Fibroblast of skin of back (primary cell): ENCODE results near the gene SEL1L.
A peak's percentile ranks its signal among the peaks of the same experiment; 100 is the strongest.
"Not testable (repeated sequence)": the region's sequence is repeated elsewhere in the genome, so short reads cannot be mapped to it uniquely, and the experiment has no call there.

Source experiments
- DNase-seq: peaks from one replicate; pipeline ENCODE4 v3.0.0-alpha.2; 2013

The SEL1L gene

DNA sequence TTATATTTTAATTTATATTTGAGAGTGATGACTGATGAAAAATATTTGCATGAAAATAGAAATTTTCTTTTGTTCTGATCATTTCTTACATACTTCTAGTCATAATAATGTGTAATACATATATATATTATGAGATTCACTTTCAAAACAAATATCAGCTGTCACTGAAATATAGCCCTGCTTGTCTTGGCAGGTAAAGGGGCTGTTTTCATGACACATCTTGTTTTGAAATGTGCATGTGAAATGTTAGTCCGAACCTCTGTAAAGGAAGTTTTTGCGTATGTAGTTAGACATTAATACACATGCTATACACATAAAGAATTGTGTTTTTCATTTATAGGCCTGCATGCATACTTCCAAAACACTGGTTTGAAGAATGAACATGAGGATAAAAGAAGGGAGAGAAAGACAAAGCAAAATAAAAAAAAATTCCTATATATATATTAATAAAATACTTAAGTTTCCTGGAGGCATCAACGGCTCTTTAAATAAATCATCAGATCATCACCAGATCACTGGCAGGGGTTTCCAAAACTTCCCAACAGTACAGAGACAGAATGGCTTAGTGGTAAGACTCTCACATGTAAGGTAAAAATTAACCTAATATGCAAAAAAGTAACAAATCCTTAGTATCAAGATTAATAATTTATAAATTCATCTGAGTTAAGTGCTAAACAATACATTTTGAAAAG, 60.1 kb downstream of the SEL1L start:
- DNase-seq: no peak

DNA sequence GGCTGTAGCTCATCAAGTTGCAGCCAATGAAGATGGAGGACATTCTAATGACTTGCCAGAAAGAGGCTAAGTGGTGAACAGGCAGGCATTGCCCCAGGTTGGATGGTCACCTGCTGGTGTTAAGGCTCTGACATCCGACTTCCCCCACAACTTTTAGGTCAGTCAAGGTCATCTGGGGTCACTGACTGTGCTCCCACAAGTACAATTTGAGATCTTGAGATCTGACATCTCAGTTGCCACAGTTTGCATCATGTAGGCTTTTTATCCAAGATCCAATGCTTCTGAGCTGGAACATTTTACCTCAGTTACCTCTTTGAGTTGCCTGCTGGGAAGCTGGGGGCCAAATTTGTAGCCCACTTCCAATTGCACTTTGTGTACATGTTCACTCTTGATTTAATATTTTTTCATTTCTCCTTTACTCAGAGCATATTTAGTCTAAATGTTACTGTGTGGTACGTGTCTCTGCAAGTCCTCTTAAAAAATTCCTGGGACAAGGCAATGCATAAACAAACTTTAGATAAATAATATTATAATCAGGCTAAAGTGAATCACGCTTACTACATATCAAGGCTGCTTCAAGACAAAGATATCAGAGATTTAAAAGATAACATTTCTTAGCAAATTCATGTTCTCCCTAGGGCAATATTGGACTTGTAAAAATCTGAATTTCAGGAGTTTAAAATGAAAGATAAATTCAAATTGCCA, 61.4 kb downstream of the SEL1L start:
- DNase-seq: no peak

DNA sequence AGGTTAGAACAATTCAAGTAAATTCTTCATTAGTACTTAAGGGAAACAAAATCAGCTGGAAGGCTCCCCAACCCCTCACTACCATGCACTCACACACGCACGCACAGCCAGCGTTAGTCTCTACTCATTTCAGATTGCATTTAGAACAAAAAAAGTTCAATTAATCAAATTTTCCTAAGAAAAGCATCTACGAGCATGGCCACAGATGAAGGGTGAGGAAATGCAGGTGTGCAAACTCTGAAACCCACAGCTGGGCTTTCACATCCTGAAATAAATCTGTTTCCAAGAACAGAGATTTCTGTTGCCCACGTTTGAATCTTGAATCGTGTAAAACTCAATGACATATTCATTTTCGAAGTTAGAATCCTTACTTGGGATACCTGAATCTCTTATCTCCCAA, 62.6 kb downstream of the SEL1L start:
- DNase-seq: no peak

DNA sequence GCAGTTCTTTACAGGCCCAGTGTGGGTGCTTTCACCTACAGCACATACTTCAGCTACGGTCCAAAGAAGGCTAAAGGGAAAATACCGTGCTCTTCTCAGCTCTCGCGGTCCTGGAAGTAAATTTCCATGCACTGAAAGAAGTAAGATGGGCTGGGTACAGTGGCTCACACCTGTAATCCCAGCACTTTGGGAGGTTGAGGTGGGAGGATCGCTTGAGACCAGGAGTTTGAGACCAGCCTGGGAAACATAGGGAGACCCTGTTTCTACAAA, 63.2 kb downstream of the SEL1L start:
- DNase-seq: not testable (repeated sequence)

DNA sequence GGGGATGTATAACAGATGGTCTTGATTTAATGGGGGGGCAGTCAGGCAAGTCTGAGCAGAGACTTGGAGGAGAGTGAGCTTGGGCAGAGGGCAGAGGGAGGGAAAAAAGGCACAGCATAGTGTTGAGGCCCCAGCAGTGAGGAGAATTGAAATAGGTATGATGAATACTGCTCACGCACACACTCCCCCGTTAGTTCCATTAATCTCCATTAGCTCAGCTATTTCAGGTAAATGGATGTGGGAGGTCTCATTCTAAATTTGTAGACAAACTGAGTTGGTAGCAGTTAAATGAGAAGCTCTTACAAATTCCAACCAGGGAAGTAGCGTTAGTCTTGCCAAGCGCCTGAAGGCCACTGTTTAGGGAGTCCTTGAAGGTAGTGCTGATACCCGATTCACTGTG, 66.8 kb downstream of the SEL1L start:
- DNase-seq: no peak

DNA sequence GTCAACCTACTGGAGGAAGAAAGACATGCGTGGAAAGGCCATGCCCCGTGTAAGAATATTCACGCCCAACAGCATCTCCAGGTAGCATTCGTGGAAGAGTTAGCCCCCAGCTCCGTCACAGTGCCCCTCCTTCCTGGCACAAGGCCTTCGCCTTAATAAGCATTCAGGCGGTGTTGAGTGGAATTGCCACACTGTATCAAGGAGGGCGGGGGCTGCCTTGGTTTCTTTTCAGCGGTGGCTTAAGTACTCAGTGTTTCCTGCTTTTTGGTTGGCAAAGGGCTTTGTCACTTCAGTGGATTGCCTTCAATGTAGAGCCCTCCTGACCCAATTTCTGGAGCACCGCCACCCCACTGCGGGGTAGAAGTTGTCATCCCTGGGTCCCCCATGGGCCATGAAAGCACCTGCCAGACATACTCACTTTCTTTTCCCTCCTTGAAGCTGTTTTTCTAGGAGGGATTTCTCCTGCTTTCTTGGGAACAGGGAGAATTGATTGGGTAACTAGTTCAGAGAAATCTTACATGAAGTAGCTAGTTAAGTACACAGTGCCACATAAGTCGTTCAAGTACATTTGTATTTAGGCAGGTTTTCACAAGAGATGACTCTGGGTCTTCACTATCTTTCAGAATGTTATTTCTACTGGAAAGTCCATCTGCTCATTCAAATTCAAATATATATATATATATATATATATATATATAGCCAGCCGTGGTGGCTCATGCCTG, 68.0 kb downstream of the SEL1L start:
- DNase-seq: no peak

DNA sequence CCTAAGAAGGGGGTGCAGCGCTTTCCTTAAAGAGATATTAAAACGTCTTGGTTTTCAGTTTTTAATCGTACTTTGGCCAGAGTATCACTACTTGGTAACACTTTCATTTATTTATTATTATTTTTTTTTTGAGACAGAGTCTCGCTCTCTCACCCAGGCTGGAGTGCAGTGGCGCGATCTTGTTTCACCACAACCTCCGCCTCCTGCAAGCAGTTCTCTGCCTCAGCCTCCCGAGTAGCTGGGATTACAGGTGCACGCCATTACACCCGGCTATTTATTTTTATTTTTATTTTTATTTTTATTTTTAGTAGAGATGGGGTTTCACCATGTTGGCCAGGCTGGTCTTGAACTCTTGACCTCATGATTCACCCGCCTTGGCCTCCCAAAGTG, 68.7 kb downstream of the SEL1L start:
- DNase-seq: not testable (repeated sequence)

DNA sequence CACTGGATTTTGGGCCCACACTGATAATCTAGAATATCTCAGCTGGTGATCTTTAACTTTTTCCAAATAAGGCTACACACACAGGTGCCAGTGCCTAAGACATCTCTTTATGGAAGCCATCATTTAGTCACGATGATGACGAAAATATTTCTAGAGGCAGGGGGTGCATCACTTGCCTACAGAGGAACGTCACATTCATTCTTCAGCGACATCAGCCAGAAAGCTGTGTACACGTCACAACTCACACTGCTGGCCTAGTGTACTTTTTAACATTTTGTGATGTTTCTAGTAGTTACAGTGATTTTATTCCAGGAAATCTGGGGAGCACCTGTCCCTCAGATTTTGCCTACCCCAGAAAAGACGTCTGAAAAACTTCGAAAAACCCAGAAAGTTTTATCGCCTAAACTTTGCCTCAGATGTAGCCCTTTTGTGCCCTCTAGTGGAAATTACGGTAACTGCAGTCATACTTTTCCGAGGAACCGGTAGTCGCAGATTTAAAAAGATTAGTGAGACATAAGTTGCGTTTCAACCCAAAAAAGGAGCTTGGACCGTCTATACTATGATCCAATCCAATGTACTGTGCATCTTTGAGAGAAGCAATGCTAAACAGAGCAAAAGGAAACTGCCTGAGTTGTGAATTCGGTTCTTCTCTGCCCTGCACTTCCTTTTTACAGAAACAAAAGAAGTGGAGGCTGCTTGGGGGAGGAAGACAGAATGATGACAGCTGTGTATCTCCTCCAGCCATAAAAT, 69.2 kb downstream of the SEL1L start:
- DNase-seq: peak; percentile 60

DNA sequence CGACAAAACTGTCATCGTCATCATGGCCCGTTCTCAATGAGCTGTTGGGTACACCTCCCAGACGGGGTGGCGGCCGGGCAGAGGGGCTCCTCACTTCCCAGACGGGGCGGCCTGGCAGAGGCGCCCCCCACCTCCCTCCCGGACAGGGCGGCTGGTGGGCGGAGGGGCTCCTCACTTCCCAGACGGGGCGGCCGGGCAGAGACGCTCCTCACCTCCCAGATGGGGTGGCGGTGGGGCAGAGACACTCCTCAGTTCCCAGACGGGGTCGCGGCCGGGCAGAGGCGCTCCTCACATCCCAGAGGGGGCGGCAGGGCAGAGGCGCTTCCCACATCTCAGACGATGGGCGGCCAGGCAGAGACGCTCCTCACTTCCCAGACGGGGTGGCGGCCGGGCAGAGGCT, 71.3 kb downstream of the SEL1L start:
- DNase-seq: not testable (repeated sequence)

DNA sequence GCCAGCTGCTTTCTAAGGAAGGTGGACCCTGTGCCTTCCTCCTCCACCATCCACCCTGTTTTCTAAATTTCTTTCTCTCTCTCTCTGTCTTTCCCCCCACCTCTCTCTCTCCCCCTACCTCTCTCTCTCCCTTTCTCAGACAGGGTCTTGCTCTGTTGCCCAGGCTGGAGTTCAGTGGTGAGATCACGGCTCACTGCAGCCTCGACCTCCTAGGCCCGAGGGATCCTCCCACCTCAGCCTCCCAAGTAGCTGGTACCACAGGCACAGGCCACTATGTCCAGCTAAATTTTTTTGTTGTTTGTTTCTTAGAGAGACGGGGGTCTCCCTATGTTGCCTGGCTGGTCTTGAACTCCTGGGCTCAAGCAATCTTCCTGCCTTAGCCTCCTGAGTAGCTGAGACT, 73.7 kb downstream of the SEL1L start:
- DNase-seq: no peak

DNA sequence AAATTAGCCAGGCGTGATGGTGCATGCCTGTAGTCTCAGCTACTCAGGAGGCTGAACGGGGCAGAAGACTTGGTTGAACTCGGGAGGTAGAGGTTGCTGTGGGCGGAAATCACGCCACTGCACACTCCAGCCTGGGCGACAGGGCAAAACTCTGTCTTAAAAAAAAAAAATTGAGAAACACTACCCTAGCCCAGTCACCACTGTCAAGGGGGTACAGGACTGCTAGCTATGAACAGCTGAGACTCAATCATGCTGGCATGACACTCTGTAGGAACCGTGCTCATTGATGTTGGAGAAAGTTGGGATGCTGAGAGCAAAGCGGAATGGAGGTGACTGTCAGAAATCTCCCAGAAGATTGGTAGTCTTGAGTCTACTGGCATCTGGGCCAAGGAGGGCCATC, 75.3 kb downstream of the SEL1L start:
- no peak for DNase-seq

DNA sequence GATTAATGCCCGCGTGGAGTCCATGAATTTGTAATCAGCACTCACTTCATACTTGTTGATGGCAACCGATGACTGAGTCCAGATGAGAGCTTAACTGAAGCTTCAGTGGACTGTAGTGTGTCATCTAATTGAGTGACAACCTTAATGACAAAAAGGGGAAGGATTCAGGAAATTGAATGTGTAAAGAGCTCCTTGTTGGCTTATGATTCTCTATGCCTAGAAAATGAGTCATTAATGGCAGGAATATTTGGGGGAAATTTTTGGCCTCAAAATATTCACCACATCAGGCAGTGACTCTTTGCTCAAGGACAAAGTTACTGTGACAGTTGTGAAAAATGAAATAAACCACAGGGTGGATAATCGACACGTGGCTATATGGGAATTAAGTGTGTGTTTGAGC, 78.3 kb downstream of the SEL1L start:
- DNase-seq: peak; percentile 15

DNA sequence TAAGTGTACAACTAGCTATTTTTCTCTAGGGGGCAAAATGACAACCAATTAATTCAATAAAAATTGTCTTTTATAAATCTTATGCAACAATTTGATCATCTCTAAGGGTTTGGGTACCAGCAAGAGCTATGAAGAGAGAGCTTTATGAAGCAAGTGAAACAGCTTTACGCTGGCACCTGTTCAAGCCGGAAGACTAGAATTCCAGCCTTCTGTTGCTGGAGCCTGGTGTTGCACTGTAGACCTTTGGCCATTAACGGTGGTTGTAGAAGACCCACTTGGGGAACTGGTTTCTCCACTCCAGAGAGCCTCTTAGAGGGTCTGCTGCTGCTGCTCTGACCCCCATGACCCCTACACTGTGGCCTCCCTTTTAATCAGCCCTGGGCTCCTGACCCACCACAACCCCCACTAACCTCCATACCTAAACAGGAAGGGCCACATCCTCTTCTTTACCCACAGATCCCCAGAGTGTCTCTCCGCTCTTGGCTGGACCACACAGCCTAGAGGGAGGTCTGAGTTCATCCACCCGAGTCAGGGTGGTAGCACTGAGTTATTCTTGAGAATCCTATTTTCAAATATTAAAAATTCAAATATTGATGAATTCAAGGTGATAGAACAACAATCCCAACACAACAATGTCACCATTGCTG, 79.0 kb downstream of the SEL1L start:
- DNase-seq: no peak

DNA sequence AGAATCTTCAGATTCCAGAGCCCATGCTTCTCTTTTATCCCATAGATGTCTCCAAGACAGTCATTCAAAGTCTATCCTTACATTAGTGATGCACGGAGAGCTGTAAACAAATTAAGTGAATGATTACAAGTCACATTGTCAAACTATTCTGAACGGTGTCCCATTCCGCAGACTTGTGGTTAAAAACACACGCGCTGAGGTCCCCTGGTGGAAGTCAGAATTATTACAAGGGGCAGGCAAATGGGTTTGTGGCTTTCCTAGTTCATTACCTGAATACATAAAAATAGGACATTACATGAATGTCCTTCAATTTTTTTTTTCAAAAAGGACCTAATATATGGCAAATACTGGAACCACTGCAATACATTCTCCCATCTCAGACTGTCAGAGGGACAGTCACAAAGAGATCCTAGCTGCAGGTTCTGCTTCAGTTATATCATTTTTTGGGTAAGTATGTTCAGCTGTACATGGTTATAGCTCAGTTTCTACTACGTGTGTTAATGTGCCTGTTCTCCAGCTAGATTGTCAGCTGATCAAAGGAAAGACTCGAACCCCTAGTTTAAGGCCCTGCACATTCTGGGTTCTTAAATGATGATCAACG, 80.4 kb downstream of the SEL1L start:
- DNase-seq: peak; percentile 42

DNA sequence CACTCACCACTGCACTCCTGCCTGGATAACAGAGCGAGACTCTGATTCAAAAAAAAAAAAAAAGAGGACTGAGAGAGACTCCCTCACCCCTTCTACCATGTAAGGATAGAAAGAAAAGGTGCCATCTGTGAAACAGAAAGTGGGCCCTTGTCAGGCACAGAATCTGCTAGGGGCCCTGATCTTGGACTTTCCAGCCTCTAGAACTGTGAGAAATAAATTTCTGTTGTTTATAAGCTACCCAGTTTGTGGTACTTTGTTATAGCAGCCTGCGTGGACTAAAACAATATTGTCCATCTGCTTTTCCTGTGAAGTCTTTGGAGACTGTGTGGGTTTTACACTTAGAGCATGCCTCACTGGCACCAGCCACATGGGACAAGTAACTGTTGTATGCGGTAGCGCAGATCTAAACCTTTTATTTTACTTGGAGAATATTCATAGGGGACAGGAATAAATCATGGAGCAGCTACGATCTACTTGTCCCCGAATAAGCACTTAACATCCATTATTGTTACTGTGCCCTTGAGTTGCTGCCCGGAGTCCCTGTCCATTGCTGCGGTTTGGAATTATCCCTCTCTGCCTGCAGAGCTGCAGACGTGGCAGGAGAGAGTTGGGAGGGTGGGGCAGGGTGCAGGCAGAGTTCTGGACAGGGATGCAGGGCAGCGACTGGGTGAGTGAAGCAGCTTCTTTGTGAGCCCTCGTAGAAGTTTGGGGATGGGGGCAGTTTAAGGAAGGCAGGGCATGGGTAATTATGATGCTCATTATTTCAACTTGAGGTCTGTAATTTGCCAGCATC, 81.1 kb downstream of the SEL1L start:
- no peak for DNase-seq

DNA sequence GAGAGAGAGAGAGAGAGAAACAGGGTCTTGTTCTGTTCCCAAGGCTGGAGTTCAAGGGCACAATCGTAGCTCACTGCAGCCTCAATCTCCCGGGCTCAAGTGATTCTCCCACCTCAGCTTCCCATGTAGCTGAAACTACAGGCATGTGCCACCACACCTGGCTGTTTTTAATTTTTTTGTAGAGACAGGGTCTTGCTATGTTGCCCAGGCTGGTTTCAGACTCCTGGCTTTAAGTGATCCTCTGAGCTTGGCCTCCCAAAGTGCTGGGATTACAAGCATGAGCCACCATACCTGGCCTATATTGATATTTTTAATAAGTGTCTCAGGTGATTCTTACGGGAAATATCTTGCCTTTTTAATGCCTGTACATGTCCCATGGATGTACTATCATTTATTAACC, 82.7 kb downstream of the SEL1L start:
- no peak for DNase-seq

DNA sequence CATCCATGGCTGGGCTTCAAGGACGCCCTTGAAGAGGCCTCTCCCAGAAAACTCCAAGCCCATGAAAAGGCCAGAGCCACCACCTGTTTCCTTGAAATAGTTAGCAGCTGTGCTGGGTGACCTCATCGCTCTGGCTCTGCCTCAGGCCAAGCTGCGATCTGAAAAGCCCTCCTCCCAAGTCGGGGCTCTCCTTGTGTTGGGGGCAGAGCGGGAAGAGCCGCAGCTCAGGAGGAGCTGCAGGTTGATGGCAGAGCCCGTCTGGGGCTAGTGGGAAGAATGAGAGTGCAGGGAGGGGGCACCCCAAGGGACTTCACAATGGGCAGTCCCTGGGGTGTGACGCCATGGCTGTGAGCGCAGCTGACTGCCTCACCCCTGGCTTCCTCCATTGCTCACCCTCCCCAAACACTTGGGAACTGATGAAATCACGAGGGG, 83.5 kb downstream of the SEL1L start:
- no peak for DNase-seq

DNA sequence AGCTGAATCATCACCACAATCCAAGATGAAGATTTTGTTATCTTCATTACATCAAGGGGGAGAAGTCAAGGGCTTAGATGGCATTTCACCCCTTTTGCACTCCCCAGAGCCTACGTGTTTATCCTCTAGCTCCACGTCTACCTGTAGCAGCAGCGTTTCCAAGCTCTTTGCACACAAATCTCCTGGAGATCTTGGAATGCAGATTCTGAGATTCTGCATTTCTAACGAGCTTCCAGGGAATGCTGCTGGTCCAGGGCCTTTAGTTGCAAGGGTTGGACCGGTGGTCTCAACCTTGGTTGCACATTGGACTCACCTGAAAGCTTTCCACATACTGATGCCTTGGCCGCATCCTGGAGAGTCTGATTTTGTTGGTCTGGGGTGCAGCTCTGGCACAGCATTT, 84.1 kb downstream of the SEL1L start:
- DNase-seq: no peak

DNA sequence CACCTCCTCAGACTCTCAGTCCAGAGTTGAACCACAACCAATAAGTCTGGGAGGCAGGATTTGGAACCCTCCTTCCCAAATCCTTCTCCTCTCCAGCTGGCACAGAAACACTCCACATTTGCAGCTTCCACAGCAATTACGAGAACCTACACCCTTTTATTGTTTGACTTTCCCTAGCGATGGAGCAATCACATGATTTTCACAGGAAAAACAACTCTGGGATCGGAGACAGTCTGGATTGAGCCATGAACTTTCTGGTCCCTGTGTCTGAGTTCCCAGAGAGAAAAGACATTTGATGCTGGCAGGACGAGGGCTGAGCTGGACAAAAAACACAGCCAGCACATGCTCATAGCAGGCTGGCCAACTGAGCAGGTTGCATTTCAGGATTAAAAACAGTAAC, 84.5 kb downstream of the SEL1L start:
- DNase-seq: no peak

DNA sequence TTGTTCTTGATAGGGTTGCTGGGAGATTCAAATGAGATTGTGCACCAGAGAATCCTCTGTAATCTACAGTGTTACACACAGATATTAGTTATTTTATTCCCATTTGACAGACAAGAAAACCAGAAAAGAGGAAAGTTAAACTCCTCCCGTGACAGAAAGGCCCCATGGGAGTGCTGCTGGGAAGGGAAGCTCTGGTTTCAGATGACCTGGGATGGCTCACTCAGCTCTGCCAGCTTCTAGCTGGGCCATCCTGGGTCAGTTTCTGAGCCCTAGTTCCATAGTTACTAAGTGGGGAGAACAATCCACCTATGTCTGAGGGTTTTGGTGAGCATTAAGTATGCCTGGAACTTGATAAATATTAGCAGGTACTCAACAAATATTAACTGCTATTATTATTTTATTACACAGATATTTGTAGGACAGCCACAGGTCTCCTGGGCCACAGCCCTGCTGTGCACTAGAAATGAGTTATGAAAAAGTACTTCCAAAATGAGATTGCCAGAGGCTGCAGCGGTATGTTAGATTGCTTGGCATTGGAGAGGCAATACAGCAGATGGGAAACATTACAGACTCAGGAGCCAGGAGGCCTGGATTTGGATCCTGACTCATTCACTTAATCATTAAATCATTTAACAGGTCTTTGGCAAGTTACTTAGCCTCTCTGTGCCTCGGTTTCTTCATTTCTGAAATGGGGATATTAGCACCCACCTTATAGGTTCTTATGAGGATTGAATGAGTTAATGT, 86.5 kb downstream of the SEL1L start:
- no peak for DNase-seq
